AG10803 (cell line): ENCODE results near the gene FAM193B.

Experiments
- DNase-seq: peaks from one replicate; pipeline ENCODE4 v3.0.0; 2010; ENCODE audit warnings: low read depth
- H3K4me3 ChIP-seq: 2 replicates; pipeline ENCODE4 v1.5.1; 2011; ENCODE audit warnings: mild to moderate bottlenecking, low read length, control low read depth
- TF ChIP-seq, protein P1 (sequence below): conservative IDR thresholded peaks from 2 replicates; pipeline ENCODE4 v1.5.1; 2011; ENCODE audit warnings: mild to moderate bottlenecking, low read length, control low read depth, inconsistent platforms

The FAM193B gene

DNA sequence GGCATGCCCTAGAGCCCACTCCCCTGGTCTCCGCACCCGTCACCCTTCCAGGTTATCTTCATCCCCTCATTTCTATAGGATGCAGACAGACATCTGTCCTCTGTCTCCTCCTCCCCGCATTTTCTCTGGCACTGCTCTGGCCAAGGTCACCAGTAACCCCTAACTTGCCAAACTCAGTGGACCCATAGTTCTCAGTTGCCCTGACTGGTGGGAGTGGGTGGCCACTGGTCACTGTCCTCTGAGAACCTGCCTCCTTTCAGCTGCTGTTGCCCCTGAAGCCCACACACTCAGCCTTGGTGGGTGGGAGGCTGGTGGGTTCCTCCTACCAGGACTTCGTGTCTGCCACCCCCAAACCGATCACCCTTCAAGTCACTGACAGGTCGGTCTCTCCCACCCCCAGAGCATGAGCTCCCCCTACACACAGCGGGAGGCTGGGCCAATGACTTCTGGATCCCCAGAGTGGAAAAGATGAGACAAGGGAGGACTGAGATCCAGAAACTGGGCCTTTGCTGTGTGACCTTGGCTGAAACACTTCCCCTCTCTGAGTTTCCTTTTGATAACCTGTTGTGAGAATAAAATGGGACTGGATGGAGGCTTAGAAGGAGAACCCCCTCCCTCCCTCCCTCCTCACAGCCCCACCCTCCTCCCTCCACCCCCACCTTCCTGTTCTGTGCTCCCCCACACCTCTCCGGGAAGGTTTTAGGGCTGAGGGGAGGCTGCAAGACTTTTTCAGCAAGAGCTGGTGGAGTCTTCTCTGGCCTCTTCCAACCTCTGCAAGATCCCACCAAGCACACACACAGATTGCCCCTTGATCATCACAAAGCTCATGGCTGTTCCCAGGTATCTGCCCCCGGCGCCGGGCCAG, 78.6 kb downstream of the FAM193B start:
- TF ChIP-seq, protein P1, sequence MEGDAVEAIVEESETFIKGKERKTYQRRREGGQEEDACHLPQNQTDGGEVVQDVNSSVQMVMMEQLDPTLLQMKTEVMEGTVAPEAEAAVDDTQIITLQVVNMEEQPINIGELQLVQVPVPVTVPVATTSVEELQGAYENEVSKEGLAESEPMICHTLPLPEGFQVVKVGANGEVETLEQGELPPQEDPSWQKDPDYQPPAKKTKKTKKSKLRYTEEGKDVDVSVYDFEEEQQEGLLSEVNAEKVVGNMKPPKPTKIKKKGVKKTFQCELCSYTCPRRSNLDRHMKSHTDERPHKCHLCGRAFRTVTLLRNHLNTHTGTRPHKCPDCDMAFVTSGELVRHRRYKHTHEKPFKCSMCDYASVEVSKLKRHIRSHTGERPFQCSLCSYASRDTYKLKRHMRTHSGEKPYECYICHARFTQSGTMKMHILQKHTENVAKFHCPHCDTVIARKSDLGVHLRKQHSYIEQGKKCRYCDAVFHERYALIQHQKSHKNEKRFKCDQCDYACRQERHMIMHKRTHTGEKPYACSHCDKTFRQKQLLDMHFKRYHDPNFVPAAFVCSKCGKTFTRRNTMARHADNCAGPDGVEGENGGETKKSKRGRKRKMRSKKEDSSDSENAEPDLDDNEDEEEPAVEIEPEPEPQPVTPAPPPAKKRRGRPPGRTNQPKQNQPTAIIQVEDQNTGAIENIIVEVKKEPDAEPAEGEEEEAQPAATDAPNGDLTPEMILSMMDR, result no peak
- no peak for DNase-seq

DNA sequence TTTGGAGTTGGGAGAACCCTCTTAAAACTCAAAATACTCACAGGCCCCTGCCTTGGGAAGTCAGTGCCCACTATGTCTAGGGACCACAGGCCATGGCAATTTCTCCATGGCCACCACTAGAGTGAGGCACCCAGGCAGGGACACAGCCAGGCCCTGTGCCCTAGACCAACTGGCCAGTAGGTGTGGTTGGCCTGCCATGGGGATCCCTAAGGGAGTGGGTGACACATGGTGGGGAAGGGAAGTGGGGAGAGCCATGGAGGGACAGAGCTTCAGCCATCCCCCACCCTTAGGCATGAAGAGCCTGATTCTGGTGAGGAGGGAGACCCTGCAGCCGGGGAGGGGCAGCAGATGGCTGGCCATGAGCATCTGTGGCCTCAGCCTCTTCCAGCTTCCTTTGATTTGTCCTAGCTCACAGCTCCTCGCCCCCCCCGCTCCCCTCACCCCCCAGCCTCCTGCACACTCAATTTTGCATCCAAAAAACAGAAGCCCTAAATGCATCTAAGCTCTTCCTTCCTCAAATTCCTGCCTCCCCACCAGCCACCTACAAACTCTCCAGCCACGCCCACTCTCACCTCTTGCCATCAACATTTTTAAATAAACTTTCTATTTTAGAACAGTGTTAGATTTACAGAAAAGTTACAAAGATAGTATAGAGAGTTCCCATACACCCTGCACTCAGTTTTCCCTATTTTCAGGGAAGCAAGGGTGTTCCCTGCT, 79.4 kb downstream of the FAM193B start:
- TF ChIP-seq, protein P1, result no peak
- DNase-seq, result no peak

More for the DNA sequence above, 78.6 kb downstream of the FAM193B start:
- no peak overlapping the region for H3K4me3 ChIP-seq

DNA sequence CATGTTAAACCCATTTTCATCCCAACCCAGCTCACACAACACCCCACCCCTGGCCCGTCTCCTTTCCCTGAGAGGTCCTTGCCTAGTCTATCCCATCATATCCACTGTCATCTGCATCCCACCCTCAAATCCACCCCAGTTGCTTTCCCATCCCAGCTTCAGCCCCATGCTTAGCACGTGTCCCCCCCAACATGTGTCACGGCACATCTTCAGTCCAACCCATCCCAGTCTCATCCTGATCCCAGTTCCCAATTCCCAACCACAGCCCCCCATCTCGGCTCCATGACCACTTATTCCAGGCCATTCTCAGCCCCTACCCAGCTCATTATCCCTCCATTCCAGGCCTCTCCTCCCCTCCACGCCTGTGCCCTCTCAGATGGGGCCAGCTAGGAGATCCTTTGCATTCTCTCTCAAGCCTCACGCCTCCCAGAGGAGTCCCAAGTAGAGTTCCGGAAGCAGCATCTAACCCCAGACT, 80.3 kb downstream of the FAM193B start:
- peak overlapping the region; percentile 22; the same call in 1 of the 2 replicates for H3K4me3 ChIP-seq
- TF ChIP-seq, protein P1, result no peak

More for the DNA sequence above, 79.4 kb downstream of the FAM193B start:
- no peak overlapping the region for H3K4me3 ChIP-seq

DNA sequence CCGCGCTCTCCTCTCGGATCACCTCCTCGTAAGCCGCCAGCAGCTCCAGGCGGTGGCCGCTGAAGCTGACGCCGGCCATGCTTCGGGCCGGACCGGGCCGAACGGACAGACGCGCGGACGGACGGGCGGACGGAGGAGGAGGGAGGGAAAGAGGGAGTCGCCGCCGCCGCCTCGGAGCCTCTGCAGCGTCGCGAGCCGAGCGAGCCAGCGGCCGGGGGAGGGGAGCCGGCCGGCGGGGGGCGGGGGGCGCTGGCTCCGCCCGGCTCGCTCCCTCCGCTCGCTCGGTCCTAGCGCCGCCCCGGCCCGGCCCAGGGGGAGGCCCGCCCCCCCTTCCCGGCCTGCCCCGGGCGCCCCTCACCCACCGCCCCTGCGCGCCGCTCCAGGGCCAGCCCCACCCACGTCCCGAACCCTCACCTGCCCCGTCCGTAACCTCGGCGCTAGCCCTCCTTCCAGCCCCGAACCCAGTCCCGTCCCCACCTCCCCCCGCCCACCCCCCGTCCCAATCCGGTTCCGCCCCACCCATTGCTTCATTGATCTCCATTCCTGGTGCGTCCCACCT, 80.8 kb downstream of the FAM193B start, which contains the start of gene DBN1:
TSS of gene DBN1 (minus strand) at position 192 of the 559 bp plus-strand sequence. CDS start at position 79, 113 bp downstream.
- DNase-seq, result peak; percentile 57
- H3K4me3 ChIP-seq, result peak within 1 kb of the TSS; percentile 88
- TF ChIP-seq, protein P1, result no peak

More for the DNA sequence above, 80.3 kb downstream of the FAM193B start:
- no peak for DNase-seq

DNA sequence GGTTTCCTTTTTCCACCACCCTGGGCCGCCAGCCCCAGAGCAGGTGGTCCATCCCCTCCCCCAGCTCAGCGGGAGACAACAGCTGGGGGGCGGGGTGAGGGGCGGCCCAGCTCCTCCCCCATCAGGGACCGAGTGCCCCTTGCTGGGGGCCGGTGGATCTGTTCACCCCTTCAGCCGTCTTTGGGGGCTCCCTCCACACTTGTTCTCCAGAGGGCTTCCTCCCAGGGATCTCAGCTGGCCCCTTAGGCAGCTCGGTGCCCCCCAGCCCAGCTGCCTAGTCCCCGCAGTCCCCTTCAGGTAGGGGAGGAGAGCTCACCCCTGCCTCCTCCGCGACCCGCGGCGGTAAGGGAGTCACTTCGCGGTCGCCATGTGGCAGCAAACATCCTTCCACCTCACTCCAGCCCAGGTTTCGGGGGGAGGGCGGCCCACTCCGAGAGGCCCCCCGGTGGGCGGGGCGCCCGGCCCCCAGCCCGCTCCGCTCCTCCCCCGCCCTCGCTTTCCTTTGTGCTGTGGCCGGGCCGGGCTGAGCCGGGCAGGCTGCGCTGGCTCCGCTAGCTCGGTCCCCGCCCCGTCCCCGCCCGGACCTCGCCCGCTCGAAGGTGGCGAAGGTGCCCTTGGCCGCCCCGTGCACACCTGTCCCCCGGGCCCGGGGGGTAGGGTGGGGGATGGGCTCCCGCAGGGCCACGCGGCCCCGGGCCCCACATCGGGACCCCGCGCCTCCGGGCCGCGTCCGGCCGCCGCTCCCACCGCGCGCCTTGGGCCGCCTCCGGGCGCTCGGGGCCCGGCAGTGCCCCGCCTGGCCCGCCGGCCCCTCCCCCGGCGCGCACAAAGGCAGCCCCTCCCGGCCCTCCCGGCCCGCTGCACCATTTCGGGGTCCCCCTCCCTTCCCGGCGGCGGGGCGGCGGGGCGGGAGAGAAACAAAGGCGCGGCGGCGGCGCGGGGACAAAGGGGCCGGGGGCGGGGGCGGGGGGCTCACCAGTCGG, 81.6 kb downstream of the FAM193B start:
- no peak for DNase-seq
- TF ChIP-seq, protein P1, result no peak
- peak overlapping the region; percentile 88 for H3K4me3 ChIP-seq
